ENCODE data around the gene REC8.

The REC8 gene

DNA sequence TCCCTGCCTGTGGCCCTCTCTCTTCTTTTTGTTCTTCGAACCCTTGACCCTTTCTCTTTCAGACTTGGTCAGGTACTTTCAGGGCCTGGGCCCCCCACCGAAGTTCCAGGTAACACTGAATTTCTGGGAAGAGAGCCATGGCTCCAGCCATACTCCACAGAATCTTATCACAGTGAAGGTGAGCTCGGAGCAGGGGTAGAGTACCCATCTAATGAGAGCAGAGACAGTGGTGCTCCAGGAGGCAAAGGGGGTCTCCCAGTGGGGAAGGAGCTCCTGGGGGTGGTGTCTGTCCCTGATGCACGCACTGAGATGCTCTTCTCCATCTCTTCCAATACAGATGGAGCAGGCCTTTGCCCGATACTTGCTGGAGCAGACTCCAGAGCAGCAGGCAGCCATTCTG, 6.1 kb upstream of the REC8 start:
- Histone ChIP-seq H2BK120ac (ENCODE audit: low read depth, low read length) (no peak overlapping the region), H2BK15ac (ENCODE audit: low read depth, poor library complexity, severe bottlenecking) (no peak overlapping the region), H3K4me2 (ENCODE audit: low read length, poor library complexity, severe bottlenecking) (no peak overlapping the region), H3K23ac (ENCODE audit: low read length in 2 of 2) (no peak overlapping the region), H3K4me3 (ENCODE audit: insufficient read depth in 1 of 2, low read depth in 1 of 2, low read length in 2 of 2) (no peak overlapping the region), H3K79me1 (replicated peaks; ENCODE audit: low read length, poor library complexity, severe bottlenecking) (peaks cover 28% of the 10 kb centered on the region), H3K4ac (ENCODE audit: low read depth in 1 of 2, low read length in 2 of 2) (no peak overlapping the region), H3K27me3 (ENCODE audit: control insufficient read depth in 1 of 2, insufficient read depth in 1 of 2, low read length in 2 of 2) (no peaks in the 10 kb centered on the region), H3K9ac (ENCODE audit: low read length) (no peak overlapping the region), H3K36me3 (ENCODE audit: control insufficient read depth in 1 of 2, insufficient read depth in 2 of 2, low read depth in 1 of 2, low read length in 2 of 2) (peaks cover 61 to 72% of the 10 kb centered on the region in 2 experiments), H2AFZ (ENCODE audit: low read depth, low read length) (no peak overlapping the region), H3K9me3 (ENCODE audit: control insufficient read depth, low read length) (no peaks in the 10 kb centered on the region), H3K4me1 (ENCODE audit: control insufficient read depth, insufficient read depth, low read depth, low read length) (peaks cover 14% of the 10 kb centered on the region), H3K27ac (ENCODE audit: low read length, poor library complexity, severe bottlenecking) (no peak overlapping the region), H2BK12ac (ENCODE audit: low read length in 2 of 2) (no peak overlapping the region), H3K14ac (ENCODE audit: low read length in 2 of 2) (no peak overlapping the region), H2AK5ac (ENCODE audit: low read length, severe bottlenecking) (no peak overlapping the region), H3K18ac (ENCODE audit: low read depth in 1 of 2, low read length in 2 of 2) (no peak overlapping the region), H2BK5ac (ENCODE audit: low read depth, low read length, poor library complexity, severe bottlenecking) (no peak overlapping the region), H4K91ac (ENCODE audit: low read length) (no peak overlapping the region), H4K8ac (ENCODE audit: low read length) (no peak overlapping the region)
- whole genome bisulfite sequencing, result 92% methylated on average over 5 of the region's 5 CpGs
- no peak for DNase-seq

DNA sequence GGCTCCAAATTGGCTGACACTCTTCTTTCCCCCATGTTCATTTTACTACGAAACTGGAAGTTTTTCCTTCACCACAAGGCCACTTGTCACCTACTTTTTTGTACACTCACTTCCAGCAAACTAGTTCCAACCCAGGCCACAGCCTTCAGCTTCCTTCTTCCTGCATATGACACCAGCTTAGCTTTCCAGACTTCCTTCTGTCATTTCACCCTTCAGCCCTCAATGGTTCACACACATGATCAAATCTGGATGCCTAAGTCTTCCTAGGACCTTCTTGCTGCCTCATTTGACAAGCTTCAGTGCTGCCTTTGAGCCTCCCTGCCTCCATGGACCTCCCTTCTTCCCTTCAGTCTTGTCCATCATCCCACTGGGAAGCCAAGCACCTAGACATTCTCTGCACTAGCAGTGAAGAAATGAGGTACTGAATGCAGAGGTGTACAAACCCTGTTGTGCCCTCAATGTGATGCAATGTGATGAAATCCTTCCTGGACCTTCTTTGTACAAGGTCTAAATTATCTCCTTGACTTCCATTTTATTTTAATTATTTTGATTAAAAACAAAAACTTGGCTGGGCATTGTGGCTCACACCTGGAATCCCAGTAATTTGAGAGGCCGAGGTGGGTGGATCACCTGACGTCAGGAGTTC, 4.3 kb upstream of the REC8 start:
- DNase-seq, result no peak
- Histone ChIP-seq H2AFZ (ENCODE audit: low read depth, low read length) (no peak overlapping the region), H2BK12ac (ENCODE audit: low read length in 2 of 2) (no peak overlapping the region), H3K23ac (ENCODE audit: low read length in 2 of 2) (no peak overlapping the region), H4K91ac (ENCODE audit: low read length) (no peak overlapping the region), H3K4ac (ENCODE audit: low read depth in 1 of 2, low read length in 2 of 2) (no peak overlapping the region), H3K14ac (ENCODE audit: low read length in 2 of 2) (peak overlapping the region in 1 of 2 experiments; percentile 7), H3K4me3 (ENCODE audit: insufficient read depth in 1 of 2, low read depth in 1 of 2, low read length in 2 of 2) (no peak overlapping the region), H4K8ac (ENCODE audit: low read length) (no peak overlapping the region), H3K79me1 (replicated peaks; ENCODE audit: low read length, poor library complexity, severe bottlenecking) (peaks cover 28% of the 10 kb centered on the region), H3K4me1 (ENCODE audit: control insufficient read depth, insufficient read depth, low read depth, low read length) (peaks cover 10% of the 10 kb centered on the region), H3K18ac (ENCODE audit: low read depth in 1 of 2, low read length in 2 of 2) (no peak overlapping the region), H3K27ac (ENCODE audit: low read length, poor library complexity, severe bottlenecking) (no peak overlapping the region), H2BK15ac (ENCODE audit: low read depth, poor library complexity, severe bottlenecking) (no peak overlapping the region), H3K9ac (ENCODE audit: low read length) (no peak overlapping the region), H2BK5ac (ENCODE audit: low read depth, low read length, poor library complexity, severe bottlenecking) (no peak overlapping the region), H3K27me3 (ENCODE audit: control insufficient read depth in 1 of 2, insufficient read depth in 1 of 2, low read length in 2 of 2) (no peaks in the 10 kb centered on the region), H3K4me2 (ENCODE audit: low read length, poor library complexity, severe bottlenecking) (no peak overlapping the region), H3K36me3 (ENCODE audit: control insufficient read depth in 1 of 2, insufficient read depth in 2 of 2, low read depth in 1 of 2, low read length in 2 of 2) (peaks cover 77 to 78% of the 10 kb centered on the region in 2 experiments), H2BK120ac (ENCODE audit: low read depth, low read length) (no peak overlapping the region), H2AK5ac (ENCODE audit: low read length, severe bottlenecking) (no peak overlapping the region), H3K9me3 (ENCODE audit: control insufficient read depth, low read length) (no peaks in the 10 kb centered on the region)
- WGBS, result 98% methylated on average over 3 of the region's 3 CpGs

DNA sequence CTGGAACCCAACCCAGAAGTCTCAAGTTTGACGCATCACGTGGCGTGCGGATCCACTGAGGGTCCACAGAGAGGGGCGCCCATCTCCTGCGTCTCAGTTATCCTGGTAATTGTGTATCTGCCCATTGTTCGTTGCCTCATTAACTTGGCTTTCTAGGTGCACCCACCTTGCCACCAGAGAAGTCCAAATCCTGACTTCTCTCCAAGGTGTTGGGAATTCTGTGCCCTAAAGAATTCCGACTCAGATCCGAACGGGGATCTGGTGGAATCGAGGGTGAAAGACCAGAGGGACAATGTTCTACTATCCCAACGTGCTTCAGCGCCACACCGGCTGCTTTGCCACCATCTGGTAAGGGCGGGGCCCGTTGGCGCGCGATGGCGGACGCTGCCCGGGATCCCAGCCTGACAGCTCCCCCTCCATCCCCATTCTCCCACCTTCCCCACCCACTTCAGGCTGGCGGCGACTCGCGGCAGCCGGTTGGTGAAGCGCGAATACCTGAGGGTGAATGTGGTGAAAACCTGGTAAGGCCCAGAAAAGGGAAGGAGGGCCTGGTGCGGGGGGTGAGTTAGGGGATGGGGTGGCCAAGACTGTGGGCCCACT, 481 bp downstream of the REC8 start:
- peak overlapping the region; percentile 1 for H2AFZ ChIP-seq (ENCODE audit: low read depth, low read length)
- H2AK5ac ChIP-seq (ENCODE audit: low read length, severe bottlenecking), result no peak overlapping the region
- no peak overlapping the region for H3K4me2 ChIP-seq (ENCODE audit: low read length, poor library complexity, severe bottlenecking)
- H3K23ac ChIP-seq (ENCODE audit: low read length in 2 of 2), result peak overlapping the region in 1 of 2 experiments; percentile 52
- H2BK5ac ChIP-seq (ENCODE audit: low read depth, low read length, poor library complexity, severe bottlenecking), result no peak overlapping the region
- no peak overlapping the region for H2BK15ac ChIP-seq (ENCODE audit: low read depth, poor library complexity, severe bottlenecking)
- 46% methylated on average over 25 of the region's 30 CpGs for WGBS
- no peak for DNase-seq
- H3K27me3 ChIP-seq (ENCODE audit: control insufficient read depth in 1 of 2, insufficient read depth in 1 of 2, low read length in 2 of 2), result no peaks in the 10 kb centered on the region
- H3K18ac ChIP-seq (ENCODE audit: low read depth in 1 of 2, low read length in 2 of 2), result peak overlapping the region in 1 of 2 experiments; percentile 78
- H3K4me1 ChIP-seq (ENCODE audit: control insufficient read depth, insufficient read depth, low read depth, low read length), result peaks cover 3% of the 10 kb centered on the region
- peaks cover 7% of the 10 kb centered on the region for H3K79me1 ChIP-seq (replicated peaks; ENCODE audit: low read length, poor library complexity, severe bottlenecking)
- H2BK12ac ChIP-seq (ENCODE audit: low read length in 2 of 2), result peak overlapping the region; percentile 21 to 86
- peak overlapping the region in 1 of 2 experiments; percentile 55 for H3K14ac ChIP-seq (ENCODE audit: low read length in 2 of 2)
- H3K9me3 ChIP-seq (ENCODE audit: control insufficient read depth, low read length), result no peaks in the 10 kb centered on the region
- no peak overlapping the region for H2BK120ac ChIP-seq (ENCODE audit: low read depth, low read length)
- H4K8ac ChIP-seq (ENCODE audit: low read length), result peak overlapping the region; percentile 81
- H4K91ac ChIP-seq (ENCODE audit: low read length), result peak overlapping the region; percentile 62
- H3K9ac ChIP-seq (ENCODE audit: low read length), result no peak overlapping the region
- no peak overlapping the region for H3K27ac ChIP-seq (ENCODE audit: low read length, poor library complexity, severe bottlenecking)
- H3K4ac ChIP-seq (ENCODE audit: low read depth in 1 of 2, low read length in 2 of 2), result peak overlapping the region in 1 of 2 experiments; percentile 61
- peaks cover 65 to 77% of the 10 kb centered on the region in 2 experiments for H3K36me3 ChIP-seq (ENCODE audit: control insufficient read depth in 1 of 2, insufficient read depth in 2 of 2, low read depth in 1 of 2, low read length in 2 of 2)
- H3K4me3 ChIP-seq (ENCODE audit: insufficient read depth in 1 of 2, low read depth in 1 of 2, low read length in 2 of 2), result peak overlapping the region in 1 of 2 experiments; percentile 7

DNA sequence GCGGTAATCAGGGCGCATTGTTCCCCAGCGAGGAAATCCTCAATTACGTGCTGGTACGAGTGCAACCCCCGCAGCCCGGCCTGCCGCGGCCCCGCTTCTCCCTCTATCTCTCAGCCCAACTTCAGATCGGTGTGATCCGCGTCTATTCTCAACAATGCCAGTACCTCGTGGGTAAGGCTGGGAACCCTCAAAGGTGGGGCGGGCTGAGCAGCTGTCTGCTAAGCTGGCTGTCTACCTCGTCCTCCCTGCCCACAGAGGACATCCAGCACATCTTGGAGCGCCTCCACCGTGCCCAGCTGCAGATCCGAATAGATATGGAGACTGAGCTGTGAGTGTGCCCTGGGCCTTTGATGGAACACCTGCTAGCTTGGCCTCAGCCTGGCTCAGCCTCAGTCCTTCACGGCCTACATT, 996 bp downstream of the REC8 start:
- Histone ChIP-seq H2AK5ac (ENCODE audit: low read length, severe bottlenecking) (no peak overlapping the region), H2BK120ac (ENCODE audit: low read depth, low read length) (no peak overlapping the region), H4K8ac (ENCODE audit: low read length) (no peak overlapping the region), H2BK15ac (ENCODE audit: low read depth, poor library complexity, severe bottlenecking) (no peak overlapping the region), H2AFZ (ENCODE audit: low read depth, low read length) (peak overlapping the region; percentile 1), H3K27me3 (ENCODE audit: control insufficient read depth in 1 of 2, insufficient read depth in 1 of 2, low read length in 2 of 2) (no peaks in the 10 kb centered on the region), H3K4ac (ENCODE audit: low read depth in 1 of 2, low read length in 2 of 2) (peak overlapping the region in 1 of 2 experiments; percentile 61), H3K14ac (ENCODE audit: low read length in 2 of 2) (peak overlapping the region in 1 of 2 experiments; percentile 10), H4K91ac (ENCODE audit: low read length) (no peak overlapping the region), H2BK5ac (ENCODE audit: low read depth, low read length, poor library complexity, severe bottlenecking) (no peak overlapping the region), H3K4me2 (ENCODE audit: low read length, poor library complexity, severe bottlenecking) (no peak overlapping the region), H3K36me3 (ENCODE audit: control insufficient read depth in 1 of 2, insufficient read depth in 2 of 2, low read depth in 1 of 2, low read length in 2 of 2) (peaks cover 66 to 77% of the 10 kb centered on the region in 2 experiments), H3K9ac (ENCODE audit: low read length) (no peak overlapping the region), H3K9me3 (ENCODE audit: control insufficient read depth, low read length) (no peaks in the 10 kb centered on the region), H3K18ac (ENCODE audit: low read depth in 1 of 2, low read length in 2 of 2) (no peak overlapping the region), H3K27ac (ENCODE audit: low read length, poor library complexity, severe bottlenecking) (no peak overlapping the region), H3K23ac (ENCODE audit: low read length in 2 of 2) (no peak overlapping the region), H3K79me1 (replicated peaks; ENCODE audit: low read length, poor library complexity, severe bottlenecking) (peaks cover 12% of the 10 kb centered on the region), H3K4me1 (ENCODE audit: control insufficient read depth, insufficient read depth, low read depth, low read length) (peaks cover 3% of the 10 kb centered on the region), H2BK12ac (ENCODE audit: low read length in 2 of 2) (peak overlapping the region in 1 of 2 experiments; percentile 49), H3K4me3 (ENCODE audit: insufficient read depth in 1 of 2, low read depth in 1 of 2, low read length in 2 of 2) (no peak overlapping the region)
- WGBS, result 87% methylated on average over 20 of the region's 20 CpGs
- no peak for DNase-seq

All from mesenchymal stem cell (in vitro differentiated cells and primary cell).